GM21360 (cell line): Measurements from ENCODE around the gene AK9.
A peak's percentile ranks its signal among the peaks of the same experiment; 100 is the strongest.

Experiments used
- ATAC-seq: cut with Tn5 transposase; IDR thresholded peaks from one replicate; pipeline ENCODE4 v1.9.1; 2021; ENCODE audit warnings: mild to moderate bottlenecking, moderate library complexity; ENCODE audit not compliant: unreplicated experiment

Gene AK9

DNA sequence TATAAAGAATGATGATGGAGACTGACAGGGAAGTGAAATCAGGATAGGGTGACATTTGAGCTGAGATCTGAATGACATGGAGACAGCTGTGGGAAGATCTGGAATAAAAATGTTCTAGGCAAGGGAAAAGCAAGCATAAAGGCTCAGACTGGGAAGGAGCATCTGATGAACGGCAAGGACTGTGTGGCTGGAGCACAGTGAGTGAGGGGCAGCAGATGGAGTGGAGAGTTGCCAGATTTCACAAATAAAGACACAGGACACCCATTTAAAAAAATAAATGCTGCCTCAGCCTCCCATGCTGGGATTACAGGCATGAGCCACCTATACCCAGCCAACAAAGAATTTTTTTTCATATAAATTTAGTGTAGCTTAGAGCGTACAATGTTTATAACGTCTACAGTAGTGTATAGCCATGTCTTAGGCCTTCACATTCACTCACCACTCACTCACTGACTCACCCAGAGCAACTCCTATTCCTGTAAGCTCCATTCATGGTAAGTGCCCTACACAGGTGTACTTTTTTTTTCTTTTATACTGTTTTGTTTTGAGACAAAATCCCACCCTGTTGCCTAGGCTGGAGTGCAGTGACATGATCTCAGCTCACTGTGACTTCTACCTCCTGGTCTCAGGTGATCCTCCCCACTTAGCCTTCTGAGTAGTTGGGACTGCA is 205.6 kb downstream of the AK9 start:
- ATAC-seq = no peak

DNA sequence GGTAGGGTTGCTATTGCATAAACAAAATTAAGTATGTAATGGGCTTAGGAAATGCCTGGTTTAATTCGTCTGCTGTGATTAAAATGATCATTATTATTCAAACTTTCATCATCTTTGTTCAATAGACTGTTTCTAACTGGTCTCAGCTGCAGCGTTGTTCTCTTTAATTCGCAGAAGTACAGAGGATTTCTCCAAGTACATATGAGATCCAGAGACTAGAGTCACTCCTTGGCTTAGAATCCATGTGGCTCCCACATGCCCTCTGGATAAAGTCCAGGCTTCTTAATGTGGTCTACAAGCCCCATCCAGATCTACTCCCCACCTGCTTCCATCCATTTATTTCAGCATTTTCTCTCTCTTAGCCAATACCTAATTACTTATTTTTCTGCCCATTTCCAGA is 206.9 kb downstream of the AK9 start:
- no peak for ATAC-seq

DNA sequence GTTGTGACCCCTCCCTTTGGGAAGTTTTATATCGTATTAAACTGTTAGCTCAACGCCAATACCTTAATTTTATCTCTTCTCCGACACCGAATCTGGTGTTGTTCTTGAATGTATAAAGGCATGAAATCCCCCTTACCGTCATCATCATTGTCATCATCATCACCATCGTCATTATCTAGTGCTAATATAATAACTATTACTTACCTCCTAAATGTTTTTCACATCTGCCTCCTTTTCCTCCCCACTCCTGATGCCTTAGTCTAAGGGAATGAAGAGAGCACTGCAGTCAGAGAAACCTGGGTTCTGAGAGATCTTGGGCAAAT is 207.3 kb downstream of the AK9 start:
- no peak for ATAC-seq

DNA sequence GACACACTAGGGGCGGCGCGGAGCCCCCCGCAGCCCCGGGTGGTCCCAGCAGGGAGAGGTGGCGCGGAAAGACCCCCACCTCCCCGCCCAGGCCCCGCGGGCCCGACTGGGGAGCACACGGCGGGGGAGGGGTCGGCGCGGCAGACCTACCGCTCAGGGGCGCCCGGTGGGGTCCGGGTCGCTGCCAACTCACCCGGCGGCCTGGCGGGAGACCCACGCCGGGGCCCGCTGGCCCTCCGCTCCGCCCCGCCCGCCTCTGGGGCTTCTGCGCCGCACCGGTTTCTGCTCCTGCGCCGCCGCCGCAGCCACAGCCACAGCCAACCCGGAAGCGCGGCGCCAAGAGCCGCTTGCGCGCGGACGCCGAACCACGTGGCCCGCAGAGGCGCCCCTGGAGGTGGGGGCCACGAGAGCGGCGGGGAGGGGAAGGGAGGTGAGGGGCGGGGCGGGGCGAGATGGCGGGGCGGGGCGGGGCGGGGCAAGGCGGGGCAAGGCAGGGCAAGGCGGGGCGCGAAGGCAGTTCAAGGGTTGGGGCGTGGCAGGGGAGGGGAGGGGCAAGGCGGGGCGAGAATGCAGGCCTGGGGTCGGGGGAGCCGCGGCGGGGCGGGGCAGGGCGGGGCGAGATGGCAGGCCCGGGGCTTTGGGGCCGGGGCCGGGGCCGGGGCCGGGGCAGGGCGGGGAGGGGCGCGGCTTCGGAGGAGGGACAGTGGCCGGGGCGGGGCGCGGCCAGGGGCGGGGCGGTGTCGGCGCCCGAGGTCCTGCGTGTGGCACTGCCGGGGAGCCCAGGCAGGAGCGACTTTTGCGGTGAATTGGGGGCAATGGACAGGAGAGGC is 207.9 kb downstream of the AK9 start, which contains the start of gene ZBTB24:
Gene ZBTB24, minus strand, starts transcription at position 315 of the 830 bp plus-strand sequence. CDS start 1,193 bp downstream, outside the sequence.
- peak; percentile 89 for ATAC-seq

DNA sequence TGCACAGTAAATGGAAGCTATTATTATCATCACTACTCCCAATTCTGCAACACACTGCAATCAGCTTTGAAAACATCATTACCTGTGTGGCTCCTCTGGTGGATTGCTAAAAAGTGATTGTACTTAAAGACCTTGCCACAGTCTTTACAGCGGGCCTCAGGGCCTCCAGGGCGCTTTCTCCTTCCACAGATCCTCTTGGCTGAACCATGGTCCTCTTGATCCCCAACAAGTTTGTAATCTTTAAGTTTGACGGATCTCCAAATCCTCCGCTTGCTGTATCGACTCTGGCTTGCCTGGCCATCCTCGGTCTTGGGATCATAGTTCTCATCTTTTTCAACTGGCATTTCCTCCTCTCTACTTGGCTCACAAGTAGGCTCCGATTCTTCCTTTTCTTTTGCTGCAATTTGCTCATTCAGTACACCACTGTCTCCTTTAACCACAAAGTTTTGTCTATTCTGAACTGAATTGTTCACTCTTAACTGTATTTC is 210.0 kb downstream of the AK9 start:
- ATAC-seq = no peak

DNA sequence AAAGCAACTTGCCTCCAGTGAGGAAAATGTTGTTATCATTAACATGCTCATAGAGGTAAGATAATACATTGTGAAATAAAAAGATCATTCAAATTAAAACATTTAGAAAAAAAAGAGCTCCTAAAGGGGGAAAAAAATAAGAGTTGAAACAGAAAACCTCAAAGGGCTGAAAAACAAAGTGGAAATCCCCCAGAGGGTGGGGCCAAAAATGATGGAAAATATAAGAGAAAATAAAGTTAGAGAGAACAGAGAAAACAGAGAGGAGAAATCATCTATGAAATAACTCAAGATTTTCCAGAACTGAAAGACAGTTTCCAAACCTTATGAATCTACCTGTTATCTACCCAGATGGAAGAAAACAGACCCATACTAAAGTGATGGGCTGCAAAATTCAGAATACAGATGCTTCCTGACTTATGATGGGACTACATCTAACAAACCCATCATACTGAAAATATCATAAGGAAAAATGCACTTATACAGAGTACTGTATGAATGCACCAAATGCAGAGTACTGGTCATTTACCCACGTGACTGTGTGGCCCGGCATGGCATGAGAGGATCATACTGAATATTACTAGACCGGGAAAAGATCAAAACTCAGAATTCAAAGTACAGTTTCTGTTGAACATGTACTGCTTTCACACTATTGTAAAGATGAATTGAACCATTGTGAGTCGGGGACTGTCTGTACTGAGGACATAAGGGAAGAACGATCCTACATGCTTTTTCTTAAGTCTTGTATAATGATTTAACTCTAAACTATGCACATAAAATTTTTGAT is 212.0 kb downstream of the AK9 start:
- ATAC-seq = no peak

DNA sequence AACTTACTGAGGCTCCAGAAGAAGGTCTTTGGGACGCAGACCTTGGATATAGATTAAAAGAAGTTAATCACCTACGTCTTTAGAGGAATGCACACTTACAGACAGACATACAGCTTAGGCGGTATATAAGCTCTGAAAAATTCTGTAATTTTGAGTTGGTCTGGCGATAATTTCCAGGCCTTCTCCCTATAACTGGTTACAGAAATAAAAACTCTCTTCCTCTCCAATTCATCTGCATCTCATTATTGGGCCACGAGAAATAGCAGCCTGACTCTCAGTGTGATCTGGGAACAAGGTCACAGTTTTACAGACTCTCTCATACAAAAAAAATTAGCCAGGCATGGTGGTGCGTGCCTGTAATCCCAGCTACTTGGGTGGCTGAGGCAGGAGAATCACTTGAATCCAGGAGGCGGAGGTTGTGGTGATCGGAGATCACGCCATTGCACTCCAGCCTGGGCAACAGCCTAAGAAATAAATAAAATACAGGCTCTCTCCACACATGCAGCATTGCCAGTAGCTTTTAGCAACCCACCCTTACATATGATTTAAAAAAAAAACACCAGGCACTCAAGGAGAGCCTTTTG is 212.7 kb downstream of the AK9 start:
- ATAC-seq = no peak

DNA sequence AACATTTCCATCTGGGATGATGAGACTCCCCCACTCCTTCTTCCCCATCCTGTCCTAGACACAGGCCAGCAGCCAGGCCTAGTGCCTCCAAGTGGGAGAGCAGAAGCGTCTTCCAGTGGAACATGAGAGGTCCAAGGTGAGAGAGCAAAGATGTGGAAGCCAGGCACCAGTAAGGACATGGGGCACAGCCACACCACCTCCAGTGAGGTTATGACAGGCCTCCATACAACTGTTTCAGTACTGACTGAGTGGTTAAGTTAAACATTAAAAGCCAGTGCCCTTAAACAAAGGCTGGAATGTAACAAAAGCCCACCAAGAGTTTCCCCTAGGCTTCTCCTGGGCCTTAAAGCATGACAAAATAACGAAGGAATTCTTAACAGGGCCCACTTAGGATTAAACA is 213.3 kb downstream of the AK9 start:
- no peak for ATAC-seq

DNA sequence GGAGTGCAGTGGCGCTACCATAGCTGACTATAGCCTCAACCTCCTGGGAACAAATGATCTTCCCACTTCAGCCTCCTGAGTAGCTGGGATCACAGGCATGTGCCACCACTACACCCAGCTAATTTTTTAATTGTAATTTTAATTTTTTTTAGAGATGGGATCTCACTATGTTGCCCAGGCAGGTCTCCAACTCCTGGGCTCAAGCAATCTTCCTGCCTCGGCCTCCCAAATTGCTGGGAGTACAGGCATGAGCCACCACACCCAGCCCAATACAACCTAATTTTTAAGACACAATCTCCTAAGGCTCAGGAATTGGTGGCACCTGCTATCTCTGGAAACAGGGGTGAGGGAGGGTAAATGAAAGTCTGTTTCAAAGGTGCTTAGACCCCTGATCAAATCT is 213.8 kb downstream of the AK9 start:
- ATAC-seq = no peak

DNA sequence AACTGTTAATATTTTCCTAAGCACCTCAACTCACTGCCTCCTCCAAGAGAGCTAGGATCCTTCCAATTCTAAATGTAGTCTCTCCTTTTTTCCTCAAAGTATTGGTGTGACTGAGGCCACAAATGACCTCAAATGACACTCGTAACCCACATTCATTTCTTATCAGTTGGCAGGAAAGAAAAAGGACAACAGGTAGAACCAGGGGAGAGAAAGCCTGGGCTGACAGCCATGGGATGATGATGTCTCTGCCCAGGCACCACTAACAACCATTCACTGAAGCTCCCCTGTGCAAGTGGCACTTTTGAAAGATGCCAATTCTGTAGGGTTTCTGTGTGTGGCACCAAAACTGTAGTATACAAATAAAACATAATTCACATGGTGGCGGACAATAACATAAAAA is 215.4 kb downstream of the AK9 start:
- no peak for ATAC-seq

DNA sequence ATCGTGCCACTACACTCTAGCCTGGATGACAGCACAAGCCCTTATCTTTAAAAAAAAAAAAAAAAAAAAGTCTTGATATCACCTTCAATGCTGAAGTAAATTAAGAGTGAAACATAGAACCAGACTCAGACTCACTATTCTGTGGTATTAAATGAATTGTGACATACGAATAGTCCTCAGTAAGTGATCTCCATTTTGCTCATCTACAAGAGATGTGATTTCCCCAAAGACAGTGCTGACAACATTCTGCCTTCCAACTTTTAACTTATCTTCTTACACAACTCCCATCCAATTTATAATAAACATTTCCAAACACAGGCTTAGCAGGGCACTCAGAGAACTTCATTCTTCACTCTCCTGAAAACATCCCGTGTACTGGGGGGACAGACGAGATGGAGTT is 216.0 kb downstream of the AK9 start:
- ATAC-seq = no peak

DNA sequence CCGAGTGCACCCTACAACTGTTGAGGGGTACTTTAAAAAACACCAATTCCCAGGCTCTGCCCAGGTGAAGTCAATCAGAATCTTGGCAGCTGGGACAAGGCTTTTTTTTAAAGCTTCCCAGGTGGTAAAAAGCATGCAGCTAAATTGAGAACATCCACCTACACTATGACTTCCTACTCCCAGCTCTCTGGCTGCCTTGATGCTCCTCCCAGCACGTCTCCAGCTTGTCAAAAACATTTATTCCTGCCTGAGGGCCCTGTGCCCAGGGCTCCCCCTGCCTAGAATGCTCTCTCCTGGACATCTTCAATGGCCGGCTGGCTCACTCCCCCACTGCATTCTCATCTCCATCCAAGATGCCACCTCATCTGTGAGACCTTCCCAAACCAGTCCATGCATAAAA is 217.9 kb downstream of the AK9 start:
- no peak for ATAC-seq

DNA sequence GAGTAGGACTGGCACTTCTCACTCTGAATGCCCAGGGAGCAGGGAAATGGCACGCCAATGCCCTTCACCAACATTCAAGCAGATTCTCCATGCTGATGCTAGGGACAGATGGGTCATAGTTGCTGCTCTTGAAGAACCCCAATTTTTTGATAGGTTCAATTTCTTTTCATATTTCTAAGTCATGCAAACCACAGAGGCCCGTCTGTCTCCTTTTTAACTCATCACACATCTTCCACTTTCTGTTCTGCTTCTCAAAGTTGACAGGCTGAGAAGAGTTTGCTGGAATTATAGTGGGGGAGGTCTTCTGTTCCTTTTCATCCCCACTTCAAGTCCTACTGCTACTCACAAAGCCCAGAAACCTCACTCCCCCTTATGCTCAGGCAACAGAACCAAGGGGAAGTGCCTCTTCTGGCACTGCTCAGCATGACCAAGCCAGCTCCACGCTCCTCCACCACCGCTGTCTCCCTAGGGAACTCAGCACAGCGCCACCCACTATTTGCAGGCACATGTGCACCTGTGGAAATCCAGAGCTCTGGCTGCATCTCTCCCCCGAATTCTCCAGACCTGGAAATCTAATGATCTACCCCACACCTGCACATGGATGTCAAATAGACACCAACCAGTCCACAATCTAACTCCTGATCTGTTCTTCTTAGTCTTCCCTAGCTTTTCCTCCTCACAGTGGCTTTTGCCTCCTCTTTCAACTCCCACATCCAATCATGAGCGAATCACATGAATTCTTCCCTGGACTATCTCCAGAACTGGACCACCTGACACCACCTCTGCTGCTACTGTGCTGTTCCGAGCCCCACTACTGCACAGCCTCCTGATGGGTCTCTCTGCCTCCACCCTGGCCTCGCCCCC is 218.6 kb downstream of the AK9 start:
- ATAC-seq = peak; percentile 59

DNA sequence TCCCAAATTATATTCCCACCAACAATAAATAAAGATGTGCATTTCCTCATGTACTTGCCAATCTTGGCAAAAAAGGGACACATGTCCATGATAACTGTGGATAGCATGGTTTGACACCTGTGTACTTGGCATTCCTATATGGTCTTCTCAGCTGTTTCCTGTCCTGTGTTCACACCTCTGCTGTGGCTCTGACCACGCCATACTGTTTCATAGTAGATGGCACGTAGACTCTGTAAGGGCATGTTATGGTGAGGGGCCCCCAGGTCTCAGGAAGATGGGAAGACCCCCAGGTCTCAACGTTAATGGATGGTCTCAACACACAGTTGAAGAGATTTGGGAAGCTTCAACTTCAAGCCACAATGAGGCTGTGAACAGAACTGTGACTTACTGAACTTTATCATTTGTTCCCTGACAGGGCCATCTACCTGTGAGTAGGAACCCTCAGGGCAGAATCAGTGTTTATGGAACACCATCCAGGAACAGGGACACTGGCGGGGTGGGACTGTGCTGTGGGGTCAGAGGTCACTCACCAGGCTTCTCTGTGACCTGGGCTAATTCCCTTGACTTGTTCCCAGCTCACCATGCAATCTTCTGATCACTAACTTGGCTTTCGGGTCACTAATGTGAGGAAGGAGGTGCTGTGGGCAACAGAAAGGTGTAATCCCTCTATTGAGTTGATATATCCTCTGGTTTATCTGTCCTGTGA is 219.7 kb downstream of the AK9 start:
- ATAC-seq = no peak

DNA sequence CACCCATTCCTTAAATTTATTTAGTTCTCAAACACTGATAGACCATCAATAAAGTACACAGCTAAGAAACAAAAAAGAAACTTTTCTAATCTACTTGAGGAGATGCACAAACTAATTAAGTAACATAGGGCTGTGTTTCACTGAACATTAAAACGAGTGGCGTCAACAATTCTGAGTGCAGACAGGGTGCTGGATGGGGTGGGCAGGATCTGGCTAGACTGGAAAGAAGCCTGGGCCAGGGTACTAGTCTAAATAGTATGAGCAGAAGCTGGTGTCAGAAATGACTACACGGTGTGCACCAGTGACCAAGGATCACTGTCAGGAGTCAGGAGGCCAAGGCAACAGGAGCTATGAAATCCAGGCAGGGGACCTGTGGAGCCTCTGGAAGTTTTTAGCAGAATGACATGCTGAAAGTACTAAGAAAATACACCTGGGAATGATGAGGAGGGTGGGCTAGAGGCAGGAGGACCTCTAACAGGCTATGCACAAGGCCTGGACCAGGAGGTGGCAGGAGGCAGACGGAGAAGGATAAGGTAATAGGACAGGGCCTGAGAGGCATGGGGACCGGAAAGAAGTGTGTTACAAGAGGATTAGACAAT is 221.3 kb downstream of the AK9 start:
- no peak for ATAC-seq

DNA sequence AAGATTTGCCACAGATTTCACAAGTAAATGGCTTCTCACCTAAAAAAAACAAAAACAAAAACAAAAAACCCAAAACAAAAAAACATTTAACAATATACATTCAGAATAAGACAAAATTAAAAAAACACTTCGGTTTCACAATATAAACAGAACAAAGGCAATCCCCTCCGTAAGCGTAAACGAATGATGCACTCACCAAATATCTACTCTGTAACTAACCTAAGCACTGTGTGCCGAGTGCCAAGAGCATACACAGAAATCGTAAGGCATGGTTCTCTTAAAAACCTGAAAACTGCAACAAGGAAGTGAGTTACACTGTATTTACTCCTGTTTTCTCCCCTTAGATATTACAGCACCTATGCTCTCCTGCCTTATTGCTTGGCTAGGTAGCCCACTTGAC is 223.3 kb downstream of the AK9 start:
- no peak for ATAC-seq

DNA sequence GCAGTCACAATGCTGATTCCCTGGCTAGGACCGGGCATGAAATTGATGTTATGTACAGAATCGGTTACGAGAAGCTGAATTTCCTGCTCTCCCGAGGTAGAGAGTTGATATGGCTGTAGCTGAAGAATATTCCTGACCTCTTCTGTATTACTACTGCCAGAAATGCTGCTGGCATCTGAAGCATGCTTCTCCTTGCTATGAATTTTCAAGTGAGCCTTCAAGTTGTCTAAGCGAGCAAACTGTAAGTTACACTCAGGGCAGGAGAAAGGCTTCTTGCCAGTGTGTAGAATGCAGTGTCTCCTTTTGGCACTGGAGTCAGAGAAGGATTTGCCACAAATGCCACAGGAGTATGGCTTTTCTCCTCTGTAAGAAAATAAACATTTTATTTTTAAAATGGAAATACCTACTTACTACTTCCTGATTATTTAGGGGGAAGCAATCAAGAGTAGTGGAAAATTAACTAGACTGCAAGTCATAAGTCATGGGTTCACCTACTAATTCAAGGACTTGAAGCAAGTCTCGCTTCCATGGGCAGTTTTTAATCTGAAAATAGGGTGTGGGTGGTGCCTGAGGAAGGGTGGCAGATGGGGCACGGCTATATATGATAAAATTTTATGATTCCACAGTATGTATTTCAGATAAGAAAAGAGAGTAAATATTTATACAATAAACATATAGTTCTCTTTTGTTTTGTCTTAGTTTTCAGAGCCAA is 224.6 kb downstream of the AK9 start:
- ATAC-seq = no peak

DNA sequence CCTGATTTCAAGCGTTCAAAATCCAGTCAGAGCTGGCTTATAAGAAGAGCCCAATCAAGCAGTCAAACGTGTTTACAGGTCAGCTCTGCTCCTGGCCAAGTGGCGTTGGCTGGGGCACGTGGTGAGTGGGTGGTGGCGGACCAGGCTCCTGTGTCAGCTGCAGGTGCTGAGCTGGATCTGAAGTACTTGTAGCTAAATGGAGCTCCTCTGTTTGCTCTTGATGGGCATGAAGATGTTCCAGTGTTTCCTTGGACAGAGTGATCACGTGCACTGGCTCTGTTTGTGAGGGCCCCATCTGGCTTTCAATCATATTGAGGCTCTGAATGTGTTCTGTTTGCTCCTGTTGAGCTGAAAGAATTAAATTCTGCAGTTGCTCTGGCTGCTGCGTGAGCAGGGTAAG is 225.2 kb downstream of the AK9 start:
- no peak for ATAC-seq
